ENCODE measurements around the gene CXXC5. TPM values are rescaled to one million over a fixed set of nuclear protein-coding genes. Genes with fewer than 3 reads are reported as not detected.

The CXXC5 gene
- total and polyA plus RNA-seq, 4 donors, result 21.2 to 75.8 (median 35.8) TPM

DNA sequence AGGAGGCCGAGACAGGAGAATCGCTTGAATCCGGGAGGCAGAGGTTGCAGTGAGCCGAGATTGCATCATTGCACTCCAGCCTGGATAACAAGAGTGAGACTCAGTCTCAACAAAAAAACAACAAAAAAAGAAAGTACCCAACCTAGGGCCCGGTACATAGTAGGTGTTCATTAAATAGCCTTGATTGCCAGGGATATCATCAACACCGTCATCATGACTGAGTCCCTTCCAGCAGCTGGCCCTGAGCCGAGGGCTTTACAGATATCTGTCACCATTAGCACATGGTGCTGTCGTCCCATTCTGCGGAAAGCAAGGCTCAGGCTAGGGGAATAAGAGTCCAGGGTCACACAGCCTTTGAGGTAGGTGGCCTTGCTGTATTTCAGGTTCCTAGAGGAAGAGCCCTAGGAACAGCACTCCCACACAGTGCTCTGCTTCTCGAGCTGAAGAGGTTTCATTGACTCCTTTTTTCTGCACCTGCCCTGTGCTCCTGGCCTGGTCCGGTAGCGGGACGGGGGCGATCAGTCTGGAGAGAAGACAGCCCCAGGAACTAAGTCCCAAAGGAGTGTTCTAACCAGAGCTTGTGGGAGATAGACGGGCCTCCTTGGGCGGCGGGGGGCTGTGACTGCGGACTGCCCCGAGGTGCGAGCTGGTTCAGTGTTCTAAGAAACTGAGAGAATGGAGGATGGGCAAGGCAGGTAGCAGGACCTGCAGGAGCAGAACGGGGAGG, 48.2 kb downstream of the CXXC5 start:
- Histone ChIP-seq H3K9me3 (ENCODE audit: control insufficient read depth, low read length) (no peaks in the 10 kb centered on the region), H3K27me3 (ENCODE audit: control insufficient read depth in 1 of 2, insufficient read depth in 2 of 2, low read length in 1 of 2) (no peaks in the 10 kb centered on the region), H3K27ac (ENCODE audit: low read depth in 1 of 2, low read length in 2 of 2) (peak overlapping the region in 1 of 2 donors; percentile 23), H3K4me3 (ENCODE audit: low read length in 2 of 2) (no peak overlapping the region), H3K36me3 (ENCODE audit: control insufficient read depth in 1 of 2, insufficient read depth in 2 of 2, low read length in 1 of 2) (no peaks in the 10 kb centered on the region), H3K4me1 (ENCODE audit: control insufficient read depth in 1 of 2, insufficient read depth in 2 of 2, low read length in 2 of 2) (no peaks in the 10 kb centered on the region)
- intact Hi-C loops (cut with DNase I), result loop anchor here (2.0 to 5.0 kb wide), 4 partner anchors 39 to 66 kb away; no protein-coding TSS in a partner anchor
- peak in 1 of 2 donors; percentile 51 for DNase-seq
- WGBS, 2 donors, result 35 to 40% methylated on average over 21 of the region's 21 CpGs
- no peak for ATAC-seq (ENCODE audit: low FRiP score)

DNA sequence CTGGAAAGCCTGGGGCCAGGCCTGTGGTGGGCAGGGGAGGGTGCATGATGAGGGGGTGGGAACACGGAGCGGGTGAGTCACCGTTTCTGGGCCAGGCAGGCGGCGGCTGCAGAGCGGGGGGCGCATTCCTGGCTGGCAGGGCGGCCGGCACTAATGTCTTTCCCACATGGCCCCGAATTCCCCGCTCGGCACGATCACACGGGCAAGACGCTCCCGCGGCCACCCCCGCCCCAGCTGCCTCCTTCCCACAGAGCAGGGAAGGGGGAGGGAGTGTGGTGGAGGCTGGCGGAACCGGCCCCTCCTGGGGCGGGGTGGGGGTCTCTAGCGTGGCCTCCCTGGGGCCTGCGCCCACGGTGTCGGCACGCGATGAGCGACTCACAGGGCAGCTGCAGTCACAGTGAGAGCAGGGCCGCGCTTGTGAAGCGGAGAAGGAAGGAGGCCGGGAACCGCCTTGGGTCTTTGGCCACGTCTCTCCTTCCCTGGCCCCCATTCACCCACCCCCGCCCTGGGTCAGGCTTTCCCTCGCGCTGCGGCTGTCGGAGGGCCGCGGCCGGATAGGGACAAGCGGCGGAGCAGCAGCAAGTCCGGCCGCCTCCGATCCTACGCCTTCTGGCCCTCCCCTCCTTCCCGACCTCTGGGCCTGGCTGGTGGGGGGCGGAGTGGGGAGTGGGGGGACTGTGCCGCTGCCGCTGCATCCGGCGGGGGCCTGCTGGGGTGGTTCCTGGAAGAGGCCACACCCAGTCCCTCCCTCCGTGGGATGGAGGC, 48.9 kb downstream of the CXXC5 start:
- Histone ChIP-seq H3K27me3 (ENCODE audit: control insufficient read depth in 1 of 2, insufficient read depth in 2 of 2, low read length in 1 of 2) (no peaks in the 10 kb centered on the region), H3K27ac (ENCODE audit: low read depth in 1 of 2, low read length in 2 of 2) (peak overlapping the region; percentile 60 to 74), H3K4me3 (ENCODE audit: low read length in 2 of 2) (peak overlapping the region; percentile 1 to 2), H3K4me1 (ENCODE audit: control insufficient read depth in 1 of 2, insufficient read depth in 2 of 2, low read length in 2 of 2) (no peaks in the 10 kb centered on the region), H3K9me3 (ENCODE audit: control insufficient read depth, low read length) (no peaks in the 10 kb centered on the region), H3K36me3 (ENCODE audit: control insufficient read depth in 1 of 2, insufficient read depth in 2 of 2, low read length in 1 of 2) (no peaks in the 10 kb centered on the region)
- ATAC-seq (ENCODE audit: low FRiP score) (peak; percentile 87), DNase-seq (peak; percentile 92 to 93)
- 0 to 1% methylated on average over 35 to 55 of the region's 55 CpGs for WGBS, 2 donors
- intact Hi-C loops (cut with DNase I), result loop anchor here (2.0 to 5.0 kb wide), 4 partner anchors 40 to 65 kb away; no protein-coding TSS in a partner anchor

DNA sequence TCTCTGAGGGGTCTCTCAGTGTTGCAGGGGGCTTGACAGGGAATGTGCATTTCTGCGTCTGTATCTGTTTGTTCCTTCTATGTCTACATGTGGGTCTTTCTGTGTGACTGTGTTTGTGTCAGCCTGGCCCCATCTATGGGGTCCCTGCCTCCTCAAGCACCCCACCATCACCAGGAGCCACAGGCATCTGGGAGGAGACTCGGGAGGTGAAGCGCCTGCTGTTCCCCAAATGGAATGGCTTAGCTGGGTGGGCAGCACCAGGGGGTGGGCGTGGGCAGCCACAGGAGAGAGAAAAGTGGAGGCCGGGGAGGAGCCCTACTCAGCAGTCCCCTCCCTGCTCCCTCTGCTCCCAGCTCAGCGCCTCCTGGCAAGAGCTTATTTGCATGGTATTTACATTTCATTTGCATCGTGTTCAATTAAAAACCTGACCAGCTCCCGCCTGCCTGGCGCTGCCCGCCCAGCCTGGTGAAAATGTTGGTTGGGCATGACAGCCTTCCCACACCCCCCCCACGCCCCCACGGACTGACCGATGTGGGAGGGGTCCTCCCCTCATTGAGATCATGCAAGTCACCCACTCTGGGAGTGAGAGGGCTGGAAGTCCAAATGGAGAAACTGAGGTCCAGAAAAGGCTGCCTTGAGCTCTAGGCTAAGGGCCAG, 50.5 kb downstream of the CXXC5 start:
- Histone ChIP-seq H3K4me1 (ENCODE audit: control insufficient read depth in 1 of 2, insufficient read depth in 2 of 2, low read length in 2 of 2) (no peaks in the 10 kb centered on the region), H3K9me3 (ENCODE audit: control insufficient read depth, low read length) (no peaks in the 10 kb centered on the region), H3K27ac (ENCODE audit: low read depth in 1 of 2, low read length in 2 of 2) (peak overlapping the region; percentile 9 to 74), H3K36me3 (ENCODE audit: control insufficient read depth in 1 of 2, insufficient read depth in 2 of 2, low read length in 1 of 2) (no peaks in the 10 kb centered on the region), H3K4me3 (ENCODE audit: low read length in 2 of 2) (no peak overlapping the region), H3K27me3 (ENCODE audit: control insufficient read depth in 1 of 2, insufficient read depth in 2 of 2, low read length in 1 of 2) (no peaks in the 10 kb centered on the region)
- 12 to 13% methylated on average over 13 of the region's 13 CpGs for WGBS, 2 donors
- ATAC-seq (ENCODE audit: low FRiP score), result peak; percentile 66
- intact Hi-C loops (cut with DNase I), result loop anchor here (5.0 kb wide), 3 partner anchors 41 to 64 kb away; no protein-coding TSS in a partner anchor
- DNase-seq, result peak; percentile 92 to 97

DNA sequence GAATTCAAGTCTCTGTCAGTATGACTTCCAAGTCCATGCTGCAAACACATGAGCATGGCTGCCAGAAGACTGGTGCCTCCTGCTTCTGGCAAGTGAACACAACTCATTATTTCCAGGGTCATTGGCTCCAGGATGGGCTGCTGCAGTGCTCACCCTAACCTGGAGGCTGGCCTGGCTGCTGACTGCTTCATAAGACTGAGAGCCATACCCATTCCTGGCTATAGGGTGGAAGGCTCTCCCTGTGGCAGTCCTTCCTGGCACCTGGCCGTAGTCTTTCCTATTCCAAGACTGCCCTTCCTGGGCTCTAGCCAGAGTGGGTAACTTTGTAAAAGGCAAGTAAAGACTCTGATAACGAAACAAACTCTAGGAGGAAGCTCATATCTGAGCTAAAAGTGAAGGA, 51.2 kb downstream of the CXXC5 start:
- 33 to 35% methylated on average over 2 of the region's 2 CpGs for WGBS, 2 donors
- DNase-seq, result peak in 1 of 2 donors; percentile 48
- no peaks in the 10 kb centered on the region for H3K9me3 ChIP-seq (ENCODE audit: control insufficient read depth, low read length)
- H3K27me3 ChIP-seq (ENCODE audit: control insufficient read depth in 1 of 2, insufficient read depth in 2 of 2, low read length in 1 of 2), result no peaks in the 10 kb centered on the region
- no peak for ATAC-seq (ENCODE audit: low FRiP score)
- H3K4me3 ChIP-seq (ENCODE audit: low read length in 2 of 2), result no peak overlapping the region
- intact Hi-C loops (cut with DNase I), result loop anchor here (5.0 kb wide), 3 partner anchors 42 to 63 kb away; no protein-coding TSS in a partner anchor
- H3K4me1 ChIP-seq (ENCODE audit: control insufficient read depth in 1 of 2, insufficient read depth in 2 of 2, low read length in 2 of 2), result no peaks in the 10 kb centered on the region
- H3K36me3 ChIP-seq (ENCODE audit: control insufficient read depth in 1 of 2, insufficient read depth in 2 of 2, low read length in 1 of 2), result no peaks in the 10 kb centered on the region
- peak overlapping the region in 1 of 2 donors; percentile 43 for H3K27ac ChIP-seq (ENCODE audit: low read depth in 1 of 2, low read length in 2 of 2)

DNA sequence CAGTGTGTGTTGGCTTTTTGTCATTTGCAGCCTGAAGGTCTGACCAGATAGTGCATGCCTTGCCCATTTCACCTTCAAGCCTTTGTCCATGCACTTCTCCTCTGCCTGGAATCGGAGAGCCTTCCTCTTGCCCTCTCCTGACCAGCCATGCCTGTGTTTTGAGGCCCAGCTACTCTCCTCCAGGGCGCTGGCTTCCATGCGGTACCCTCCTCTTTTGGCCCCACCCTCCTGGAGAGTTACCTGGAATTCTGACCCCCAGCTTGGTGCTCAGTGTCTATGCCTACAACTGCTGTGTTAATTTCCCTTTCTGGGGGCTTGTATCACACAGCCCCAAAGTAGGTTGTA, 52.5 kb downstream of the CXXC5 start:
- WGBS, 2 donors, result 95 to 100% methylated on average over 3 of the region's 3 CpGs
- Histone ChIP-seq H3K27ac (ENCODE audit: low read depth in 1 of 2, low read length in 2 of 2) (no peak overlapping the region), H3K36me3 (ENCODE audit: control insufficient read depth in 1 of 2, insufficient read depth in 2 of 2, low read length in 1 of 2) (no peaks in the 10 kb centered on the region), H3K27me3 (ENCODE audit: control insufficient read depth in 1 of 2, insufficient read depth in 2 of 2, low read length in 1 of 2) (no peaks in the 10 kb centered on the region), H3K4me1 (ENCODE audit: control insufficient read depth in 1 of 2, insufficient read depth in 2 of 2, low read length in 2 of 2) (no peaks in the 10 kb centered on the region), H3K4me3 (ENCODE audit: low read length in 2 of 2) (no peak overlapping the region), H3K9me3 (ENCODE audit: control insufficient read depth, low read length) (no peaks in the 10 kb centered on the region)
- intact Hi-C loops (cut with DNase I), result no loop called here
- ATAC-seq (ENCODE audit: low FRiP score), result no peak
- peak in 1 of 2 donors; percentile 18 for DNase-seq

DNA sequence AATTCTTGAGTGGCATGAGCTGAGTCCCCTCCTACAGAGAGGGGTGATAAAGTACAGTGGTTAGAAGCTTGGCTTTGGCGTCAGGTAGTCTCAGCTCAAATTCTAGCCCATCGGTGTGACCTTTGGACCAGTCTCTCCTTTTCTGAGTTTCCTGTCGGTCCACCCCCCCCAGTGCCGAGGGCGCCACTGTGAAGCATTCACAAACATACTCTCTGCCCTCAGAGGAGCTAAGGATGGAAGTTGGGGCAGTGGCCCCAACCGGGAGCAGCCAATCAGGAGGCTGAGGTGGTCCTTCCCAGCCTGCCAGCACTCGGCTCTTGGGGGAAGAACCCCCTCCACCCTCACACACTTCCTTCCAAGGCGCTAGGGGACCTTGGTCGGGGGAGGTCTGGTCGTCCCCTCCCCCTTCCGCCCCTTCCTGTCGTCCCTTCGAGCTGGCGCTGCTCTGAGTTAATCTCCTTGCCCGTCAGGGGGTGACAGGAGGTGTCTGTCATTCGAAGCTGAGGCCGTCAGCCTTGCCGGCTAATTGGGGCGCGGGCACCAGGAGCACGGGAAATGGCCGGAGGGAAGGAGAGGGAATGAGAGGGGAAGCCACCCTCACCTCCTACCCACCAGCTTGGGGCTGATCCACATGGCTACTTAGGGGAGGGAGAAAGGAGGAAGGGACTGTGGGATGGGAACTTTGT, 53.0 kb downstream of the CXXC5 start:
- ATAC-seq (ENCODE audit: low FRiP score), result no peak
- 65 to 71% methylated on average over 22 of the region's 22 CpGs for WGBS, 2 donors
- intact Hi-C loops (cut with DNase I), result no loop called here
- H3K4me1 ChIP-seq (ENCODE audit: control insufficient read depth in 1 of 2, insufficient read depth in 2 of 2, low read length in 2 of 2), result no peaks in the 10 kb centered on the region
- H3K36me3 ChIP-seq (ENCODE audit: control insufficient read depth in 1 of 2, insufficient read depth in 2 of 2, low read length in 1 of 2), result no peaks in the 10 kb centered on the region
- no peak overlapping the region for H3K4me3 ChIP-seq (ENCODE audit: low read length in 2 of 2)
- peak in 1 of 2 donors; percentile 40 for DNase-seq
- no peak overlapping the region for H3K27ac ChIP-seq (ENCODE audit: low read depth in 1 of 2, low read length in 2 of 2)
- no peaks in the 10 kb centered on the region for H3K27me3 ChIP-seq (ENCODE audit: control insufficient read depth in 1 of 2, insufficient read depth in 2 of 2, low read length in 1 of 2)
- H3K9me3 ChIP-seq (ENCODE audit: control insufficient read depth, low read length), result no peaks in the 10 kb centered on the region

DNA sequence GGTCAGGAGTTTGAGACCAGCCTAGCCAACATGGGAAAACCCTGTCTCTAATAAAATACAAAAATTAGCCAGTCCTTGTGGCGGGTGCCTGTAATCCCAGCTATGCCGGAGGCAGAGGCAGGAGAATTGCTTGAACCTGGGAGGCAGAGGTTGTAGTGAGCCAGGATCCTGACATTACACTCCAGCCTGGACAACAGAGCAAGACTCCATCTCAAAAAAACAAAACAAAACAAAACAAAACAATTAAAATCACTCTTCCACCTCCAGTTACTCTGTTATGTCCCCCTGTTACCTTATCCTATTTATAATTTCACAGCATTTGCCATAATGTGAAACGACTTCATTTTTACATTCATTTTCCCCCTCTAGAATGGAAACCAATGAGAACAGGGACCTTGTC, 54.4 kb downstream of the CXXC5 start:
- intact Hi-C loops (cut with DNase I), result no loop called here
- DNase-seq (peak in 1 of 2 donors; percentile 1), ATAC-seq (ENCODE audit: low FRiP score) (no peak)
- no peaks in the 10 kb centered on the region for H3K36me3 ChIP-seq (ENCODE audit: control insufficient read depth in 1 of 2, insufficient read depth in 2 of 2, low read length in 1 of 2)
- no peaks in the 10 kb centered on the region for H3K9me3 ChIP-seq (ENCODE audit: control insufficient read depth, low read length)
- no peaks in the 10 kb centered on the region for H3K27me3 ChIP-seq (ENCODE audit: control insufficient read depth in 1 of 2, insufficient read depth in 2 of 2, low read length in 1 of 2)
- no peak overlapping the region for H3K27ac ChIP-seq (ENCODE audit: low read depth in 1 of 2, low read length in 2 of 2)
- no peaks in the 10 kb centered on the region for H3K4me1 ChIP-seq (ENCODE audit: control insufficient read depth in 1 of 2, insufficient read depth in 2 of 2, low read length in 2 of 2)
- 89 to 92% methylated on average over 3 of the region's 3 CpGs for WGBS, 2 donors
- H3K4me3 ChIP-seq (ENCODE audit: low read length in 2 of 2), result no peak overlapping the region

DNA sequence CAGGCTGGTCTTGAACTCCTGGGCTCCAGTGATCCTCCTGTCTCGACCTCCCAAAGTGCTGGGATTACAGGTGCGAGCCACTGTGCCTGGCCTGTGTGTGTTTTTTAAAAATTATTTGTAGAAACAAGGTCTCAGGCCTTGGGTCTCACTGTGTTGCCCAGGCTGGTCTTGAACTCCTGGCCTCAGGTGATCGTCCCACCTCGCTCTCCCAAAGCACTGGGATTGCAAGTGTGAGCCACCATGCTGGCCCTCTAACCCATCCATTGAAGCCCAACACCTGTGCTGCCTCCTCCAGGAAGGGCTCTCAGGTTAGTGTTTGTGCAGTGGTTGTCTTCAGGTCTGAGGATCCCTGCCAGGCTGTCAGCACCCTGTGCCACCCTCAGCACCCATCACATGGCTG, 56.6 kb downstream of the CXXC5 start:
- DNase-seq (peak in 1 of 2 donors; percentile 30), ATAC-seq (ENCODE audit: low FRiP score) (no peak)
- H3K9me3 ChIP-seq (ENCODE audit: control insufficient read depth, low read length), result no peaks in the 10 kb centered on the region
- intact Hi-C loops (cut with DNase I), result no loop called here
- H3K27me3 ChIP-seq (ENCODE audit: control insufficient read depth in 1 of 2, insufficient read depth in 2 of 2, low read length in 1 of 2), result no peaks in the 10 kb centered on the region
- H3K27ac ChIP-seq (ENCODE audit: low read depth in 1 of 2, low read length in 2 of 2), result no peak overlapping the region
- H3K4me3 ChIP-seq (ENCODE audit: low read length in 2 of 2), result no peak overlapping the region
- no peaks in the 10 kb centered on the region for H3K4me1 ChIP-seq (ENCODE audit: control insufficient read depth in 1 of 2, insufficient read depth in 2 of 2, low read length in 2 of 2)
- H3K36me3 ChIP-seq (ENCODE audit: control insufficient read depth in 1 of 2, insufficient read depth in 2 of 2, low read length in 1 of 2), result no peaks in the 10 kb centered on the region
- 96 to 100% methylated on average over 4 of the region's 4 CpGs for WGBS, 2 donors

Measured in aorta (tissue), 5 donors.